Small intestine (tissue), 7 donors: ENCODE data around the gene TICAM1. TPM values are rescaled to one million over a fixed set of nuclear protein-coding genes. Genes with fewer than 3 reads are reported as not detected.
"Not testable (repeated sequence)": the region's sequence is repeated elsewhere in the genome, so short reads cannot be mapped to it uniquely, and the experiment has no call there.

Experiments used
- DNase-seq, 2 donors: peaks; one replicate each; pipeline versions ENCODE4 v3.0.0 to v3.0.0-alpha.2; 2013
- FAIRE-seq: peaks from 2 replicates; lab custom pipeline; 2012; peaks lifted over from hg19 to GRCh38; lab: Jason Lieb, UNC
- H3K27ac ChIP-seq, 3 donors: one replicate each; pipeline ENCODE4 v1.5.1; 2013; ENCODE audit warnings: low read length in 2 of 3, mild to moderate bottlenecking in 2 of 3, control low read depth in 1 of 3, inconsistent platforms in 1 of 3, low read depth in 1 of 3, moderate library complexity in 1 of 3
- H3K27me3 ChIP-seq, 3 donors: one replicate each; pipeline ENCODE4 v1.6.1; 2013; ENCODE audit warnings: low read length in 3 of 3, inconsistent platforms in 1 of 3; ENCODE audit not compliant: control insufficient read depth in 3 of 3, insufficient read depth in 3 of 3
- H3K36me3 ChIP-seq, 3 donors: one replicate each; pipeline ENCODE4 v1.6.1; 2013; ENCODE audit warnings: low read length in 3 of 3, inconsistent platforms in 1 of 3, low read depth in 1 of 3, mild to moderate bottlenecking in 1 of 3, moderate library complexity in 1 of 3; ENCODE audit not compliant: control insufficient read depth in 3 of 3, insufficient read depth in 2 of 3
- H3K4me1 ChIP-seq, 3 donors: one replicate each; pipeline ENCODE4 v1.6.1; 2013; ENCODE audit warnings: low read length in 2 of 3, inconsistent platforms in 1 of 3, low read depth in 1 of 3, mild to moderate bottlenecking in 1 of 3, moderate library complexity in 1 of 3; ENCODE audit not compliant: control insufficient read depth in 3 of 3, insufficient read depth in 2 of 3
- H3K4me3 ChIP-seq, 3 donors: one replicate each; pipeline ENCODE4 v1.5.1; 2013; ENCODE audit warnings: low read length in 3 of 3, control low read depth in 1 of 3, inconsistent platforms in 1 of 3, low read depth in 1 of 3, mild to moderate bottlenecking in 1 of 3, moderate library complexity in 1 of 3
- H3K9me3 ChIP-seq, 2 donors: one replicate each; pipeline ENCODE4 v1.6.1; 2013; ENCODE audit warnings: low read depth in 1 of 2, low read length in 1 of 2; ENCODE audit not compliant: control insufficient read depth in 2 of 2, insufficient read depth in 1 of 2
- WGBS, 3 donors: extraction: QIAGEN DNeasy Blood & Tissue Kit; methylation state at CpG; one replicate each; pipeline ENCODE4 v1.1.7; 2013; 5-methylcytosine and 5-hydroxymethylcytosine counted together
- polyA plus RNA-seq, 4 donors: library from polyadenylated mRNA; stranded (reverse) in 3 of 4; unstranded in 1 of 4; fragments of 200-250 nt in 3 of 4; fragments of 120-200 nt in 1 of 4; gene quantifications; one replicate each; pipeline versions ENCODE4 v1.2.1 to v1.2.3, GENCODE V29; 2013
- donor health status: healthy with polysubstance abuse.
- donor health status: control.
- donor health status: control.
- donor health status: Bipolar disorder and iron deficiency.
- donor health status: healthy.

Gene TICAM1
- polyA plus RNA-seq, 4 donors: 14.3 to 38.0 (median 20.6) TPM

- not testable (repeated sequence) for H3K27me3 ChIP-seq, H3K27ac ChIP-seq, FAIRE-seq, H3K4me1 ChIP-seq, DNase-seq, H3K9me3 ChIP-seq
- Histone ChIP-seq H3K4me3 (peak overlapping the region in 2 of 3 donors; percentile 54 to 85), H3K36me3 (peaks cover 0 to 41% (median 6%) of the 10 kb centered on the region in 3 donors)
- 79 to 85% (median 82%) methylated on average over 23 to 24 of the region's 24 CpGs for WGBS, 3 donors
These were observed 38.7 kb downstream of the TICAM1 start for GRCh38 chr19:4792866-4793195.

GRCh38 chr19:4792019-4792865 is 39.3 kb downstream of the TICAM1 start:
- not testable (repeated sequence) for H3K9me3 ChIP-seq, FAIRE-seq, H3K4me1 ChIP-seq, H3K27me3 ChIP-seq
- H3K4me3 ChIP-seq: peak overlapping the region; percentile 54 to 85 (median 85)
- DNase-seq: peak in 1 of 2 donors; percentile 67
- peaks cover 0 to 36% (median 6%) of the 10 kb centered on the region in 3 donors for H3K36me3 ChIP-seq
- WGBS, 3 donors: 7 to 8% (median 8%) methylated on average over 44 to 75 of the region's 75 CpGs
- peak overlapping the region; percentile 75 to 97 (median 82) for H3K27ac ChIP-seq

GRCh38 chr19:4791183-4792018 is 40.1 kb downstream of the TICAM1 start, which contains the start of gene FEM1A:
Gene FEM1A, plus strand, starts transcription at chr19:4791734. Its CDS starts 121 bp downstream, at chr19:4791855.
- Histone ChIP-seq H3K9me3 (no peaks in the 10 kb centered on the region), H3K27me3 (peaks cover 0 to 2% (median 0%) of the 10 kb centered on the region in 3 donors), H3K4me3 (peak within 1 kb of the TSS; percentile 54 to 85 (median 85)), H3K4me1 (peaks cover 0 to 6% (median 3%) of the 10 kb centered on the region in 3 donors), H3K27ac (peak within 1 kb of the TSS; percentile 75 to 97 (median 82)), H3K36me3 (peaks cover 0 to 31% (median 4%) of the 10 kb centered on the region in 3 donors)
- DNase-seq (peak; percentile 100), FAIRE-seq (peak; percentile 57)
- 0% methylated on average over 64 to 80 of the region's 80 CpGs for WGBS, 3 donors

- not testable (repeated sequence) for FAIRE-seq
- peaks cover 0 to 14% (median 0%) of the 10 kb centered on the region in 3 donors for H3K27me3 ChIP-seq
These were observed 45.0 kb downstream of the TICAM1 start for GRCh38 chr19:4786412-4787016.

GRCh38 chr19:4781801-4782200 is 49.7 kb downstream of the TICAM1 start:
- FAIRE-seq: no peak
- peaks cover 0 to 14% (median 0%) of the 10 kb centered on the region in 3 donors for H3K27me3 ChIP-seq
- no peak overlapping the region for H3K27ac ChIP-seq
- H3K4me3 ChIP-seq: no peak overlapping the region
- H3K9me3 ChIP-seq: peaks cover 2 to 4% of the 10 kb centered on the region in 2 donors
- H3K36me3 ChIP-seq: no peaks in the 10 kb centered on the region
- DNase-seq: no peak
- no peaks in the 10 kb centered on the region for H3K4me1 ChIP-seq
- 33 to 67% (median 56%) methylated on average over 3 of the region's 3 CpGs for WGBS, 3 donors

More at GRCh38 chr19:4786412-4787016, 45.0 kb downstream of the TICAM1 start:
- not testable (repeated sequence) for H3K36me3 ChIP-seq, DNase-seq, H3K27ac ChIP-seq, H3K9me3 ChIP-seq, H3K4me3 ChIP-seq, H3K4me1 ChIP-seq
- 53 to 68% (median 54%) methylated on average over 5 to 6 of the region's 6 CpGs for WGBS, 3 donors

GRCh38 chr19:4780860-4781259 is 50.7 kb downstream of the TICAM1 start:
- Histone ChIP-seq H3K4me1 (no peaks in the 10 kb centered on the region), H3K27me3 (peaks cover 0 to 12% (median 0%) of the 10 kb centered on the region in 3 donors), H3K4me3 (no peak overlapping the region), H3K9me3 (peaks cover 2 to 5% of the 10 kb centered on the region in 2 donors), H3K27ac (no peak overlapping the region), H3K36me3 (no peaks in the 10 kb centered on the region)
- DNase-seq: no peak
- WGBS, 3 donors: 72 to 79% (median 75%) methylated on average over 6 of the region's 6 CpGs
- no peak for FAIRE-seq

GRCh38 chr19:4778124-4778523 is 53.4 kb downstream of the TICAM1 start:
- DNase-seq, H3K4me1 ChIP-seq, H3K27ac ChIP-seq, H3K4me3 ChIP-seq, FAIRE-seq, H3K36me3 ChIP-seq, H3K27me3 ChIP-seq, H3K9me3 ChIP-seq: not testable (repeated sequence)
- 77 to 82% (median 81%) methylated on average over 5 of the region's 5 CpGs for WGBS, 3 donors
